Measurements from ENCODE around the gene ACVRL1.

GRCh38 chr12:51898506-51898905 is 8.8 kb upstream of the ACVRL1 start:
- TF ChIP-seq CTCF (IDR thresholded peaks at IDR 0.05) (no peak), POLR2A (IDR thresholded peaks at IDR 0.05) (no peak)
